Spleen (tissue), 11 donors: ENCODE results near the gene INAVA. TPM values are rescaled to one million over a fixed set of nuclear protein-coding genes. Genes with fewer than 3 reads are reported as not detected.
A peak's percentile ranks its signal among the peaks of the same experiment; 100 is the strongest.
"Not testable (repeated sequence)": the region's sequence is repeated elsewhere in the genome, so short reads cannot be mapped to it uniquely, and the experiment has no call there.

Experiments used
- DNase-seq: peaks from one replicate; pipeline ENCODE4 v3.0.0-alpha.2; 2020
- H3K27ac ChIP-seq, 8 donors: fragments of 200-600 bp; sonication (generic) in 7 of 8; 1 replicate in 4 of 8; 2 replicates in 4 of 8; pipeline versions ENCODE4 v1.5.0 to v1.8.0; 2016 to 2021; ENCODE audit warnings: inconsistent platforms in 4 of 8, mild to moderate bottlenecking in 4 of 8, moderate library complexity in 1 of 8
- H3K27me3 ChIP-seq, 7 donors: fragments of 200-600 bp; sonication (generic) in 6 of 7; replicated peaks in 1 of 7; 1 replicate in 4 of 7; 2 replicates in 3 of 7; pipeline versions ENCODE4 v1.5.0 to v1.8.0; 2016 to 2021; ENCODE audit warnings: inconsistent platforms in 3 of 7, mild to moderate bottlenecking in 1 of 7
- H3K36me3 ChIP-seq, 6 donors: fragments of 200-600 bp; sonication (generic) in 5 of 6; 1 replicate in 4 of 6; 2 replicates in 2 of 6; pipeline versions ENCODE4 v1.5.0 to v1.8.0; 2016 to 2021; ENCODE audit warnings: inconsistent platforms in 2 of 6
- H3K4me1 ChIP-seq, 6 donors: fragments of 200-600 bp; sonication (generic) in 5 of 6; 1 replicate in 3 of 6; 2 replicates in 3 of 6; pipeline versions ENCODE4 v1.5.0 to v1.8.0; 2016 to 2021; ENCODE audit warnings: inconsistent platforms in 3 of 6
- H3K4me3 ChIP-seq, 8 donors: fragments of 200-600 bp; sonication (generic) in 7 of 8; 1 replicate in 4 of 8; 2 replicates in 4 of 8; pipeline versions ENCODE4 v1.5.0 to v1.8.0; 2016 to 2021; ENCODE audit warnings: inconsistent platforms in 4 of 8, mild to moderate bottlenecking in 4 of 8, moderate library complexity in 2 of 8
- H3K9me3 ChIP-seq, 8 donors: fragments of 200-600 bp; sonication (generic) in 7 of 8; 1 replicate in 4 of 8; 2 replicates in 4 of 8; pipeline versions ENCODE4 v1.5.0 to v1.8.0; 2016 to 2021; ENCODE audit warnings: inconsistent platforms in 4 of 8
- POLR2A ChIP-seq, 3 donors: fragments of 450-650 bp; IDR thresholded peaks; one replicate each; pipeline ENCODE4 v1.5.1; 2017; ENCODE audit warnings: antibody characterized with exemption in 3 of 3, mild to moderate bottlenecking in 1 of 3
- POLR2AphosphoS5 ChIP-seq, 3 donors: sonication (generic); formaldehyde crosslinking; IDR thresholded peaks; one replicate each; pipeline ENCODE4 v1.5.1; 2017; ENCODE audit warnings: antibody characterized with exemption in 3 of 3
- WGBS, 5 donors: extraction: QIAGEN DNeasy Blood & Tissue Kit in 3 of 5; methylation state at CpG; one replicate each; pipeline versions ENCODE4 v1.1.5 to v1.1.7; 2013 to 2018; 5-methylcytosine and 5-hydroxymethylcytosine counted together
- intact Hi-C: fragments of 100-400 bp; cut with DNase I; formaldehyde crosslinking; loops from one replicate; pipeline ENCODE4 v1.15.0; 2023; ENCODE audit warnings: low total_unique reads
- polyA plus RNA-seq, 3 donors: library from polyadenylated mRNA; stranded (reverse); fragments of 200-250 nt; gene quantifications; one replicate each; pipeline ENCODE4 v1.2.1, GENCODE V29; 2013
- total RNA-seq, 7 donors: library from RNA; depleted of rRNA in 3 of 7; stranded (reverse); fragments of >200 nt in 3 of 7; fragmentation: NEBNext Ultra II Directional in 4 of 7; extraction: Animal tissue kit (Norgen Biotek cat#: 25700) in 4 of 7; gene quantifications; one replicate each; pipeline versions ENCODE4 v1.1.0 to v1.2.1, GENCODE V29; 2016 to 2021
- TF ChIP-seq, protein P1 (sequence below), 11 experiments: fragments of 200-600 bp in 7 of 11; fragments of 450-650 bp in 4 of 11; sonication (generic) in 4 of 11; IDR thresholded peaks in 8 of 11; conservative IDR thresholded peaks in 3 of 11; 1 replicate in 7 of 11; 2 replicates in 4 of 11; pipeline versions ENCODE4 v1.4.0 to v1.8.0; 2016 to 2021; ENCODE audit warnings: antibody characterized with exemption in 11 of 11, inconsistent platforms in 4 of 11, mild to moderate bottlenecking in 1 of 11
- donor health status: healthy with polysubstance abuse.
- donor health status: DM: no; HTN: no; CAD: no; lungs with moderate emphysema.
- donor health status: DM: no; HTN: no; CAD: no.
- donor health status: Bipolar disorder and iron deficiency.
- donor health status: healthy.
- donor health status: DM: no; HTN: no; CAD: no.
- donor health status: DM: yes; HTN: yes; CAD: no.

Gene INAVA
- total and polyA plus RNA-seq, 10 donors: 0.32 to 1.4 (median 0.42) TPM; not detected in 3

DNA sequence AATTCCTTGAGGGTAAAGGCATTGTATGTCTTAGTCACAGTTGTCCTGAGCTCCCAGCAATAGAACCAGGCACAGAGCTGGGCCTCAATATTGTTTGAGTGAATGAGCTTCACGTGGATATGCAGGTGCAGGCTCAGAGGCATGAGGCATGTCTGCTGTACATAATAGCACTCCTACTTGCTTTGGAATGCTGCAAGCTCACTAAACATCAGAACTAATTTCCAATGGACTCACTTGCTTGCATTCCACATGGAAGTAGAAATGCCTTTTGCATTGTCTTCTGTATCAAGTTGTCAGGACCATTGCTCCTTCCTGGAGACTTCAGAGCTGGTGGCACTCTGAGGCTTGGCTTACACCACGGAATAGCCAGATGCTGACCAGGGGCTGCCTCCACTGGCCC is 37.1 kb downstream of the INAVA start:
- peaks cover 0 to 10% (median 0%) of the 10 kb centered on the region in 8 donors for H3K9me3 ChIP-seq
- intact Hi-C loops: no loop called here
- 75 to 87% (median 82%) methylated on average over 2 of the region's 2 CpGs for WGBS, 5 donors
- TF ChIP-seq POLR2AphosphoS5 (IDR thresholded peaks at IDR 0.05): no peak
- TF ChIP-seq, protein P1, sequence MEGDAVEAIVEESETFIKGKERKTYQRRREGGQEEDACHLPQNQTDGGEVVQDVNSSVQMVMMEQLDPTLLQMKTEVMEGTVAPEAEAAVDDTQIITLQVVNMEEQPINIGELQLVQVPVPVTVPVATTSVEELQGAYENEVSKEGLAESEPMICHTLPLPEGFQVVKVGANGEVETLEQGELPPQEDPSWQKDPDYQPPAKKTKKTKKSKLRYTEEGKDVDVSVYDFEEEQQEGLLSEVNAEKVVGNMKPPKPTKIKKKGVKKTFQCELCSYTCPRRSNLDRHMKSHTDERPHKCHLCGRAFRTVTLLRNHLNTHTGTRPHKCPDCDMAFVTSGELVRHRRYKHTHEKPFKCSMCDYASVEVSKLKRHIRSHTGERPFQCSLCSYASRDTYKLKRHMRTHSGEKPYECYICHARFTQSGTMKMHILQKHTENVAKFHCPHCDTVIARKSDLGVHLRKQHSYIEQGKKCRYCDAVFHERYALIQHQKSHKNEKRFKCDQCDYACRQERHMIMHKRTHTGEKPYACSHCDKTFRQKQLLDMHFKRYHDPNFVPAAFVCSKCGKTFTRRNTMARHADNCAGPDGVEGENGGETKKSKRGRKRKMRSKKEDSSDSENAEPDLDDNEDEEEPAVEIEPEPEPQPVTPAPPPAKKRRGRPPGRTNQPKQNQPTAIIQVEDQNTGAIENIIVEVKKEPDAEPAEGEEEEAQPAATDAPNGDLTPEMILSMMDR (IDR thresholded peaks at IDR 0.05 in 8 of 11, conservative IDR thresholded peaks at IDR 0.05 in 3 of 11): no peak
- H3K27ac ChIP-seq: no peak overlapping the region
- H3K36me3 ChIP-seq: no peaks in the 10 kb centered on the region
- peak; percentile 31 for DNase-seq
- H3K4me3 ChIP-seq: no peak overlapping the region
- H3K4me1 ChIP-seq: no peaks in the 10 kb centered on the region
- no peaks in the 10 kb centered on the region for H3K27me3 ChIP-seq

DNA sequence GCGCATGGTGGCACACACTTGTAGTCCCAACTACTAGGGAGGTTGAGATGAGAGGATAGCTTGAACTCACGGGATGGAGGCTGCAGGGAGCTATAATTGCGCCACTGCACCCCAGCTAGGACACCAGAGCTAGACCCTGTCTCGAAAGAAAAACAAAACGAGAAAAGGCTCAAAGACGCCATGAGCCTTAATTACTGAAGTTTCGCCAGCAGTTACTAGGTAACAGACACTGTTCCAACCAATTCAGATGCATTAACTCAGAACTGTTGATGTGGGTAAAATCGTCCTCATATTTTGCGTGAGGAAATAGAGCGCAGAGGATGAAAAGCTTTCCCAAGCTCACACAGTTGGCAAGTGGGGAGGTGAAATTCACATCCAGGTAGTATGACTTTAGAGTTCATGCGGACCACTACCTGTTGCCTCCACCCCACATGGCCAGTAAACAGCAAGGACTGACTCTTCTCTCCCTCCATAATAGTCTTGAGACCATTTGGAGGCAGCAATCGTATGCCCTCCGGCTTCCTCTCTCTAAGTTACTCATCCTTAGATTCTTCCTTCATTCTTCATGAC is 40.1 kb downstream of the INAVA start:
- Histone ChIP-seq H3K36me3 (no peaks in the 10 kb centered on the region), H3K27ac (no peak overlapping the region), H3K4me3 (no peak overlapping the region), H3K27me3 (no peaks in the 10 kb centered on the region), H3K9me3 (peaks cover 0 to 10% (median 0%) of the 10 kb centered on the region in 8 donors), H3K4me1 (peaks cover 0 to 10% (median 0%) of the 10 kb centered on the region in 6 donors)
- 90 to 95% (median 92%) methylated on average over 13 of the region's 13 CpGs for WGBS, 5 donors
- intact Hi-C loops: no loop called here
- DNase-seq: peak; percentile 8
- TF ChIP-seq POLR2AphosphoS5 (IDR thresholded peaks at IDR 0.05) (no peak), POLR2A (IDR thresholded peaks at IDR 0.05) (no peak)
- TF ChIP-seq, protein P1 (IDR thresholded peaks at IDR 0.05 in 8 of 11, conservative IDR thresholded peaks at IDR 0.05 in 3 of 11): no peak

DNA sequence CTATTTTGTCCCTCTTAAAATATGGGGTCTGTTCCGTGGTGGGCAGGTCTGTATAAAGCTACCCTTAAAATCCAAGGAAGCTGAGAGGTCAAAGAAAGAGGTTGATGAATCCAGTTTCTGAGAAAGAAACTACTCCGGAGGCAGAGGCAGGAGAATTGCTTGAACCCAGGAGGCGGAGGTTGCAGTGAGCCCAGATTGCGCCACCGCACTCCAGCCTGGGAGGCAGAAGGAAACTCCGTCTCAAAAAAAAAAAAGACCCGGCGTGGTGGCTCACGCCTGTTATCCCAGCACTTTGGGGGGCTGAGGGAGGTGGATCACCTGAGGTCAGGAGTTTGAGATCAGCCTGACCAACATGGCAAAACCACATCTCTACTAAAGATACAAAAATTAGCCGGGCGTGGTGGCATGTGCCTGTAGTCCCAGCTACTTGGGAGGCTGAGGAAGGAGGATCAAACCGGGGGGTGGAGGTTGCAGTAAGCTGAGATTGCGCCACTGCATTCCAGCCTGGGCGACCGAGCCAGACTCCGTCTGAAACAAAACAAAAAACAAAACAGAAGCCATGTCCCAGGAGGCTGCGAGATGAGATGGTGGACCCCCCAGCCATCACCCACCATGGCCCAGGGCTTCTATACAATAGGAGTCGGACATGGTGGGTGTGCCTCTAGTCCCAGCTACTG is 40.7 kb downstream of the INAVA start:
- 80 to 92% (median 88%) methylated on average over 18 of the region's 18 CpGs for WGBS, 5 donors

DNA sequence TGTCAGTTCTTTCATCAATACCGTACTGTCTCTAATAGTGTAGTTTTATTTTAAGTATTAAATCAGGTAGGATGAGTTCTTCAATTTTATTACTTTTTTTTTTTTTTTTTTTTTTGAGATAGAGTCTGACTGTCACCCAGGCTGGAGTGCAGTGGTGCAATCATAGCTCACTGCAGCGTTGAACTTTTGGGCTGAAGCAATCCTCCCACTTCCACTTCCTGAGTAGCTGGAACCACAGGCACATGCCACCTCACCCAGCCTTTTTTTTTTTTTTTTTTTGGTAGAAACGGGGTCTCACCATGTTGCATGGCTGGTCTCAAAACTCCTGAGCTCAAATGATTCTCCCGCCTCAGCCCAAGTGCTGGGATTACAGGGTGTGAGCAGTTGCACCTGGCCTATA is 44.3 kb downstream of the INAVA start:
- H3K9me3 ChIP-seq: peaks cover 0 to 23% (median 10%) of the 10 kb centered on the region in 8 donors
- DNase-seq: peak; percentile 28
- H3K36me3 ChIP-seq: no peaks in the 10 kb centered on the region
- no peaks in the 10 kb centered on the region for H3K27me3 ChIP-seq
- intact Hi-C loops: no loop called here
- H3K27ac ChIP-seq: no peak overlapping the region
- no peak overlapping the region for H3K4me3 ChIP-seq
- TF ChIP-seq, protein P1 (IDR thresholded peaks at IDR 0.05 in 8 of 11, conservative IDR thresholded peaks at IDR 0.05 in 3 of 11): no peak
- TF ChIP-seq POLR2AphosphoS5 (IDR thresholded peaks at IDR 0.05) (no peak), POLR2A (IDR thresholded peaks at IDR 0.05) (no peak)
- 31 to 52% (median 43%) methylated on average over 4 of the region's 4 CpGs for WGBS, 5 donors
- H3K4me1 ChIP-seq: peaks cover 0 to 10% (median 0%) of the 10 kb centered on the region in 6 donors

More for the DNA sequence above, 40.7 kb downstream of the INAVA start:
- intact Hi-C loops, H3K36me3 ChIP-seq, H3K27ac ChIP-seq, H3K9me3 ChIP-seq, H3K27me3 ChIP-seq, H3K4me3 ChIP-seq: not testable (repeated sequence)
- peak; percentile 28 for DNase-seq
- peaks cover 0 to 10% (median 0%) of the 10 kb centered on the region in 6 donors for H3K4me1 ChIP-seq
